HUES64 (cell line): Measurements from ENCODE around the gene CXXC5.
A peak's percentile ranks its signal among the peaks of the same experiment; 100 is the strongest.

Source experiments
- H3K27ac ChIP-seq: 2 replicates; pipeline ENCODE4 v1.7.0; 2013; ENCODE audit warnings: low read depth, low read length, inconsistent platforms
- H3K27me3 ChIP-seq: 2 replicates; pipeline ENCODE4 v1.6.1; 2013; ENCODE audit warnings: mild to moderate bottlenecking, low read length; ENCODE audit not compliant: insufficient read depth
- H3K36me3 ChIP-seq: 2 replicates; pipeline ENCODE4 v1.6.1; 2013; ENCODE audit warnings: mild to moderate bottlenecking, low read length; ENCODE audit not compliant: insufficient read depth
- H3K4me1 ChIP-seq: 2 replicates; pipeline ENCODE4 v1.6.1; 2013; ENCODE audit warnings: mild to moderate bottlenecking, low read length, moderate library complexity; ENCODE audit not compliant: insufficient read depth
- H3K4me3 ChIP-seq: 2 replicates; pipeline ENCODE4 v1.5.1; 2013; ENCODE audit warnings: mild to moderate bottlenecking, low read length, moderate library complexity
- H3K9ac ChIP-seq: 2 replicates; pipeline ENCODE4 v1.6.1; 2013; ENCODE audit warnings: mild to moderate bottlenecking, low read depth, low read length
- H3K9me3 ChIP-seq: 2 replicates; pipeline ENCODE4 v1.6.1; 2013; ENCODE audit warnings: low read depth, low read length; ENCODE audit not compliant: insufficient read depth
- WGBS: fragments of 150-250, 120-280 bp; methylation state at CpG from one replicate; pipeline ENCODE4 v1.1.7; 2013; ENCODE audit warnings: missing lambda C conversion rate; 5-methylcytosine and 5-hydroxymethylcytosine counted together

CXXC5 gene

DNA sequence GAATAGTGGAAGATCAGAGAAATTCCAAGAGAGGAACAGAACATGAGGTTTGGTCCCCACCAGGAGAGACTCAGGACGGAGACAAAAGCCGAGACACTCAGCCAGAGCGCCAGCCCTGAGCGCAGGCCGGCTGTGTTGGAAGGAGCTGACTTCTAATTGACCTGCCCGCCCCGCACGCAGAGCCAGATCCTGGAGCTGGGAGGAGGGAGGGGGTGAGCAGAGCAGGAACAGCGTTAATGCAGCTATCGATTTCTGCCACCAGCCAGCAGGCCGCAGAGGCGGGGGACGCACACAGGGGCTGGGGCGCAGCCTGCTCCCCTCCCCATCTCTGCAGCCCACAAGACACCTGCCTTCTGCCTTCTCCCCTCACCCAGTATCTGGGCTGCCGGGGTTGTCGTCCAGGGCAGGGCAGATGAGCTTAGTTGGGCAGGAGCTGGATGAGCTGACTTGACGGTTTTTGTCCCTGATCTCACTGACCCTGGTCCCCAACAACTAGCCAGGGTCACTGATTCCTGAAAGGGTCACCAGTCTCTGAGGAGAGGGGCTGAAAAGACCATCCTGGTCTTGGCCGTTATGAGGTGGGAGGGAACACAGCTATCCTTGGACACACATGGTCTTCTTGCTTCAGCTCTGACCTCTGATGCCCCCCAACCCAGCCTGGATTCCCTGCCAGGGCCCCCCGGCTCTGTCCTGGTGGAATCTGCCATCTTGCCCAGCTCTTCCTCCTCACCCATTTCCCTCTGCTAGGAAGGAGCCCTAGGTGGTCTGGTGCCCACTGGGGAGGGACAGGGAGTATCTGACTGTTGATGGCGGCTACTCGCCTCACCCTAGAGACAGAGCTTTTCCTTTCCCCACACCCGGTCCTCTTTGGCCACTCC lies 29.8 kb downstream of the CXXC5 start:
- no peak overlapping the region for H3K4me3 ChIP-seq
- peaks cover 20% of the 10 kb centered on the region for H3K4me1 ChIP-seq
- no peaks in the 10 kb centered on the region for H3K9me3 ChIP-seq
- no peak overlapping the region for H3K9ac ChIP-seq
- 77% methylated on average over 22 of the region's 22 CpGs for WGBS
- H3K27ac ChIP-seq = no peak overlapping the region
- no peaks in the 10 kb centered on the region for H3K27me3 ChIP-seq
- peaks cover 32% of the 10 kb centered on the region for H3K36me3 ChIP-seq

DNA sequence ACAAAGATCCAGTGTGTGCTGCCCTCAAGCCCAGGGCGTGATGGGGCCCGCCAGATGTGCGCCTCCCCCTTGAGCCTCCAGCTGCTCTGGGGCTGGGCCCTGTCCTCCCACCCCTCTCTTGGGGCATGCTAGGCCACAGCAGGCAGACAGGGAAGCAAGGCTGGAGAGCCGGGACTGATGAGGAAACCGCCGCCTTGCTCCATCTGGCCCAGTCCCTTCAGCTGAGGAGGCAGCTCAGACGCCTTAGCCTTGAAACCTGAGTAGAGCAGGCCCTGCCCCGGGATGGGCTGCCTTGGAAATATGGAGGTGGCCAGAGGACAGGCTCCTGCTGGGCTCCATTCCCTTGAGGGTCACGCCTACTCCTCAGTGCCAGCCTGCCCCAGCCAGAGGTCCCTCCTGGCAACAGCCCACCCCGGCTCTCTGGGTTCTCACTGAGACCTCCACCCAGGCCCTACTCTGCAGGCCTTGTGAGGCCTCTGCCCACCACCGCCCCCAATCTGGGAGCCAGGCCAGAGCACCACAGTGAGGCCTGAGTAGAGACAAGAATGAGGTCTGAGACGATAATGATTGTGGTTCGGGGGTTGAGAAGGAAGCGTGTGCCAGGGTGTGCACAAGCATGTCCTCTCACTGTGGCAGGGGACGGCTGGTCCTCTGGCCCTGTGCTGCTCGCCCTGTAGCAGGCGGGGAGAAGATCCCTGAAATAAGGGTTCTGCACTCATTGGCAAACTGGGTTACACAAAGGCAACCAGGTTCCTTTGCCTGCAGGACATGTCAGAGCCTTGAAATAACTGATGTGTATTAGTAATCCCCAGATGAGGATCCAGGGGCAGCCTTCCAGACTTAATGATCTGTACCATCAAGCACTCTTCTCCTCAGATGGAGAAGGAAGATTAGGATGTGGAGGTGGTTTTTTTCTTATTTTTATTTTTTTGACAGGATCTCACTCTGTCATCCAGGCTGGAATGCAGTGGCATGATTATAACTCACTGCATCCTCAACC lies 30.9 kb downstream of the CXXC5 start:
- no peaks in the 10 kb centered on the region for H3K9me3 ChIP-seq
- no peak overlapping the region for H3K27ac ChIP-seq
- 85% methylated on average over 17 of the region's 17 CpGs for WGBS
- no peak overlapping the region for H3K4me3 ChIP-seq
- H3K36me3 ChIP-seq = peaks cover 42% of the 10 kb centered on the region
- H3K9ac ChIP-seq = no peak overlapping the region
- no peaks in the 10 kb centered on the region for H3K27me3 ChIP-seq
- peaks cover 27% of the 10 kb centered on the region for H3K4me1 ChIP-seq

- no peaks in the 10 kb centered on the region for H3K9me3 ChIP-seq
- no peaks in the 10 kb centered on the region for H3K27me3 ChIP-seq
- WGBS = 97% methylated on average over 36 of the region's 36 CpGs
- H3K36me3 ChIP-seq = peaks cover 47% of the 10 kb centered on the region
- peaks cover 34% of the 10 kb centered on the region for H3K4me1 ChIP-seq
- H3K27ac ChIP-seq = no peak overlapping the region
- H3K4me3 ChIP-seq = no peak overlapping the region
- H3K9ac ChIP-seq = no peak overlapping the region
Measured at GRCh38 chr5:139680368-139681111, 32.4 kb downstream of the CXXC5 start.

DNA sequence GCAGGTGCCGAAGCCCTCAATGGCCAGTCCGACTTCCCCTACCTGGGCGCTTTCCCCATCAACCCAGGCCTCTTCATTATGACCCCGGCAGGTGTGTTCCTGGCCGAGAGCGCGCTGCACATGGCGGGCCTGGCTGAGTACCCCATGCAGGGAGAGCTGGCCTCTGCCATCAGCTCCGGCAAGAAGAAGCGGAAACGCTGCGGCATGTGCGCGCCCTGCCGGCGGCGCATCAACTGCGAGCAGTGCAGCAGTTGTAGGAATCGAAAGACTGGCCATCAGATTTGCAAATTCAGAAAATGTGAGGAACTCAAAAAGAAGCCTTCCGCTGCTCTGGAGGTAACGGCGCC lies 32.9 kb downstream of the CXXC5 start:
- Histone ChIP-seq H3K9ac (no peak overlapping the region), H3K36me3 (peaks cover 47% of the 10 kb centered on the region), H3K27me3 (no peaks in the 10 kb centered on the region), H3K27ac (no peak overlapping the region), H3K4me1 (peaks cover 38% of the 10 kb centered on the region), H3K4me3 (no peak overlapping the region), H3K9me3 (no peaks in the 10 kb centered on the region)
- 97% methylated on average over 22 of the region's 22 CpGs for WGBS

GRCh38 chr5:139681466-139681865 lies 33.3 kb downstream of the CXXC5 start:
- Histone ChIP-seq H3K9ac (no peak overlapping the region), H3K36me3 (peaks cover 47% of the 10 kb centered on the region), H3K27ac (no peak overlapping the region), H3K4me1 (peaks cover 41% of the 10 kb centered on the region), H3K9me3 (no peaks in the 10 kb centered on the region), H3K4me3 (no peak overlapping the region), H3K27me3 (no peaks in the 10 kb centered on the region)

DNA sequence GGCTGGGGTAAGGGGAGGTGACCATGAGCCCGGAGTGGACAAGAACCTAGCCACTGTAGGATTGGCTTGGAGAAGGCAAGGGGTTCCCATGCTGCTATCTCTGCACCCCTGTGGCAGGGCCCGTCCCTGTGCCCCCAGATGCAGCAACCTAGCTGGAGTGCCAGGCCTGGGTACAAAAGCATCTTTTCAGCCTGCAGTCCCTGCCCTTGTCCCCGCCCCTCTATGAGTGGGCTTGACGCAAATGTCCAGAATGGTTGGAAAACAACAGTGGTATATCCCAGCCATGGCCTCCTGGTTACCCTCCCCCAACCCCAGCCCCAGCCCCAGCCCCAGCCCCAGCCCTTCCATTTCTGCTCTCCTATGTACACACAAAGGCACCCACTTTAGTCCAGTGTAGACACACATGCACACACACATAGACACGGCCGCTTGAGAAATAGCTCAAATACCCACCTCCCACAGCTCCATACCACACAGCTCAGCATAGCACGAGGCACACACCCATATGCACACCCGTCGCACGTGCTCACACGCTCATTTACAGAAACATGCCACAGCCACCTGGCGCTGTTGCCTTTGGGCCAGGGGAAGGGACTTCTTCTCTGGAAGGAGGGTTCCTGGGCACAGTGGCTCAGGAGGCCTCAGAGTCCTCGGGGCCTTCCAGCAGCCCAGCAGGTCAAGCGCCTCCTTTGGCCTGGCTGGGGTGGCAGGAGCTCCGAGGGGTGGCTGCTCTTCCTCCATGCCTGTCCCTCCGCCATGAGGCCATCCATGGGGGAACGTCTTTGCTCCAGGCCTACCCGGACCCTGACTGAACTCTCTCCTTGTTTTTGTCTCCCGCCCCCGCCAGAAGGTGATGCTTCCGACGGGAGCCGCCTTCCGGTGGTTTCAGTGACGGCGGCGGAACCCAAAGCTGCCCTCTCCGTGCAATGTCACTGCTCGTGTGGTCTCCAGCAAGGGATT lies 34.1 kb downstream of the CXXC5 start:
- Histone ChIP-seq H3K9me3 (no peaks in the 10 kb centered on the region), H3K36me3 (peaks cover 47% of the 10 kb centered on the region), H3K4me1 (peaks cover 40% of the 10 kb centered on the region), H3K4me3 (no peak overlapping the region), H3K27me3 (no peaks in the 10 kb centered on the region), H3K9ac (no peak overlapping the region), H3K27ac (no peak overlapping the region)
- 83% methylated on average over 29 of the region's 29 CpGs for WGBS

- WGBS = 51% methylated on average over 20 of the region's 20 CpGs
- Histone ChIP-seq H3K27ac (peak overlapping the region; percentile 28; the same call in 1 of the 2 replicates), H3K9ac (no peak overlapping the region), H3K27me3 (no peaks in the 10 kb centered on the region), H3K9me3 (no peaks in the 10 kb centered on the region), H3K4me3 (no peak overlapping the region), H3K36me3 (peaks cover 49% of the 10 kb centered on the region), H3K4me1 (peaks cover 39% of the 10 kb centered on the region)
Measured at GRCh38 chr5:139683295-139684271, 35.4 kb downstream of the CXXC5 start.

DNA sequence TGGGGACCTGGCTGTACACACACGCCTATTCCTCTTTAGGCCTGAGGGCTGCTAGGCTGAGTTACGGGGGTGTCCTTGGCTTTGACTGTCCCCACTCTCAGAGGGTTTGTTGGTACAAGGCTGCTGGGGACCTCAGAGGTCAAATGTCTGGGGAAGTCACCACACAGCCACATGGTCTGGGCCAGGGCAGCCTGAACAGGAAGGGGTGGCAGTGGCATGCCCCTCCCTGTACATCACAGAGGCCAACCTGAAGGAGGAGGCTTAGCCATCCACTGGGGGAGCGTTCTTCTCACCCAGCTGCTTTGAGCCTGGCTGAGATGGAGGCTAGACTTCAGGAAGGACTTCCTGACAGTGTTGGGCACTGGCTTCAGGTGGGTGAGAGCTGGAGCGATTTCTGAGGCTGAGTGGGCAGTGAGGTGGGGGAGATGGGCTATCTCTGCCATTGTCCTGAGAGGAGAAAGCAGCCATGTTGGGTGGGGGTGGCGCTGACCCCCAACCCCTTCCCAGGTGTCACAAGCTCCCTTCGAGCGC lies 36.3 kb downstream of the CXXC5 start:
- H3K27me3 ChIP-seq = no peaks in the 10 kb centered on the region
- H3K9me3 ChIP-seq = no peaks in the 10 kb centered on the region
- H3K4me3 ChIP-seq = no peak overlapping the region
- H3K9ac ChIP-seq = no peak overlapping the region
- peaks cover 48% of the 10 kb centered on the region for H3K4me1 ChIP-seq
- H3K27ac ChIP-seq = peak overlapping the region; percentile 28; the same call in 1 of the 2 replicates
- WGBS = 67% methylated on average over 7 of the region's 7 CpGs
- peaks cover 49% of the 10 kb centered on the region for H3K36me3 ChIP-seq
